GM08714 (cell line): ENCODE data around the gene AMOTL1.

Experiments used
- H3K4me3 ChIP-seq: fragments of 200-500 bp; sonication (Bioruptor generic); 2 replicates; pipeline ENCODE4 v1.5.1; 2014; ENCODE audit warnings: mild to moderate bottlenecking, low read length, inconsistent platforms
- ZNF274 ChIP-seq: IDR thresholded peaks from 2 replicates; pipeline ENCODE4 v1.6.1; 2012; ENCODE audit warnings: mild to moderate bottlenecking, low read depth, low read length

AMOTL1 gene

DNA sequence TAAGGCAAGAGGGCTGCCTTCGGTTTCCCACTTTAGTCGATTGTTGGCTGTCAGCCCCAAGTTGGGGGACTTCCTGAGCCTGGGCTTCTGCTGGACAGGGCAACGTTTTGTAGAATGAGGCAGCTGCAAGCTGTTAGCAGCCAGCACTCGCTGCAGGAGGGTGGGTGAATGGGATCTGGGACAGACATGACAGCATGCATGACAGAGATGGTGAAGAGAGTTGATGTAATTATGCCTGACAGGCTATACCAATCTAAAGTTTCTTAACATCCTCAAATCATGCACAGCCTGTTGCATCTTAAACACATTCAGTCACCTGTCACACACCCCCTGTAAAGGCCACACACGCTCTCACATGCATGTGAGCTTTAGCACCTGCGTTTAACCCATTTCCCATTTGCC lies 156.0 kb downstream of the AMOTL1 start:
- no peak overlapping the region for H3K4me3 ChIP-seq
- no peak for TF ChIP-seq ZNF274

DNA sequence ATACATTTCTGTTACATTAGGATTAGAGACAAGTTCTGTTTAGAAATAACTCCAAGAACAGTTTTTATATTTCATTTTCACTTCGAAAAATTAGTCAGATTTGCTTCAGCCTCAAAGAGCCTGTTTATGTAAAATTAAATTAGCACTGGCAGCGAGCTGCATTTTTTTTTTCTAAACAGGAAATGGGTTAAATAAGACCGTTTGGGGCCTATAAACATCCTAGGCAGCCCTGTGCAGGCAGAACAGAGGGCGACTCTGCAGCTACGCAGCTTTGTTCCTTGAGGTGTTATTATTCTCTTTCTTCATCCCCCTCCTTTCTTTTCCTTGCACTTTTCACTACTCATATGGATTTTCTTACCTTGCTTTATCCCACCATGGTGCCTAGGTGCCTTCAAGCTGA lies 156.5 kb downstream of the AMOTL1 start:
- H3K4me3 ChIP-seq: peak overlapping the region; percentile 23; the same call in 1 of the 2 replicates
- no peak for TF ChIP-seq ZNF274

DNA sequence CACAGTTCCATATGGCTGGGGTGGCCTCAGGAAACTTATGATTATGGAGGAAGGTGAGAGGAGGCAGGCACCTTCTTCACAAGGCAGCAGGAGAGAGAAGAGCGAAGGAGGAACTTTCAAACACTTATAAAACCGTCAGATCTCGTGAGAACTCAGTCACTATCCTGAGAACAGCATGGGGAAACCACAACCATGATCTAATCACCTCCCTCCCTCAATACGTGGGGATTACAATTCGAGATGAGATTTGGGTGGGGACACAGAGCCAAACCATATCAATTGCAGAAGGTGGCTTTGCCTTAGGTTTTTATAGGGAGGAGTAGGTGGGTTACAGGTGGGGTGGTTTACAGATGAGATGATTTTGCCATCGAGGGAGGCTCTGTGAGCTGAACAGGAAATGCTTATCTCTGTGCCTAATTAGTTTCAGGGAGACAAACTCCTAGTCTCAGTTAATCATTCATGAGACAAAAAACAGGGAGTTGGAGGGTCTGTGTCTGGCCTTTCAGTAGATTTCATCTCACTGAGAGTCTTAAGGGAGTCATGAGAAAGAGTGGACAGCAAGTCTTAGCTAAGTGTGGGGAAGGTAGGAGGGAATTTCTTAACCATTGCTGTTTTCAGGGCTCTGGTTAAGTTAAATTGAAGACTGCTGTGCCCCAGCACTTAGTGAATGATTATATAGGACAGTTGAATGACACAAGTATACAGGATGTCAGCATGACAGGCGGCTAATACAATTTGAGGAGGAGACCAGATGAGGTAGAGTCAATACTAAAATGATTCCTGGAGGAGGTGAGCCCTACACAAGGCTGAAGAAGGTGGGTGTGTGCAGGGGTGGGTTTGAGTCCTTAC lies 157.5 kb downstream of the AMOTL1 start:
- TF ChIP-seq ZNF274: no peak
- H3K4me3 ChIP-seq: peak overlapping the region; percentile 13; the same call in 1 of the 2 replicates

DNA sequence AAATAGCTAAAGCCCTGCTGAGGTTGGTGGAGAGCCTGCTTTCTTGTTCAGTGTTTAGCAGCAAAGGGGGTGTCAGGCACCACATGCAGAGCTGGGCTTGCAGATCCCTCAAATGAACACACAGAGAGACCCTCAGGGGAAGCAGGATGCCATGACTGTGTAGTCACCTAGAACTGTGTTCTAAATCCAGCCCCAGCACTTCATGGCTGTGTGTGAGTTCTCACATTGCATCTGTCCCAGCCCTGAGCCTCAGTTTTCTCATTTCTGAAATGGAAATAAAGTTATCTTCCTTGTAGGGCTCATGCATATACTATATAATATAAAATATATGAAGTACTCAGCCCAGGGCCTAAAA lies 158.1 kb downstream of the AMOTL1 start:
- TF ChIP-seq ZNF274: no peak
- peak overlapping the region; percentile 13; the same call in 1 of the 2 replicates for H3K4me3 ChIP-seq
